Naive thymus-derived CD4-positive, alpha-beta T cell (primary cell): Measurements from ENCODE around the gene TAS2R1. TPM values are rescaled to one million over a fixed set of nuclear protein-coding genes. Genes with fewer than 3 reads are reported as not detected.

Experiments used
- ATAC-seq: fragments of 150-1000 bp; cut with Tn5 transposase; 2 replicates; pipeline ENCODE4 v1.10.0; 2021; ENCODE audit warnings: mild to moderate bottlenecking, moderate library complexity
- CTCF ChIA-PET: fragments of 350-600 bp; sonication (Branson Sonifier 250); formaldehyde crosslinking; loops from one replicate; lab custom pipeline; 2021; ENCODE audit warnings: antibody characterized with exemption; lab: Charles Lee
- POLR2A ChIA-PET: fragments of 350-600 bp; sonication (Branson Sonifier 250); formaldehyde crosslinking; loops from one replicate; lab custom pipeline; 2021; ENCODE audit warnings: antibody characterized with exemption, inconsistent platforms; lab: Charles Lee
- DNase-seq, 9 donors: peaks; one replicate each; pipeline versions ENCODE4 v3.0.0 to v3.0.0-alpha.2; 2020 to 2022; ENCODE audit warnings: mixed read lengths in 1 of 9
- H3K27ac ChIP-seq: one replicate; pipeline ENCODE4 v1.7.0; 2013; ENCODE audit warnings: mild to moderate bottlenecking, low read depth, low read length, moderate library complexity
- H3K27me3 ChIP-seq, 2 donors: one replicate each; pipeline ENCODE4 v1.7.0; 2013; ENCODE audit warnings: low read length in 2 of 2, mild to moderate bottlenecking in 2 of 2, moderate library complexity in 2 of 2; ENCODE audit not compliant: control insufficient read depth in 2 of 2, insufficient read depth in 2 of 2
- H3K36me3 ChIP-seq, 3 experiments: 1 replicate in 2 of 3; 2 replicates in 1 of 3; pipeline ENCODE4 v1.7.0; 2013; ENCODE audit warnings: low read length in 3 of 3, mild to moderate bottlenecking in 3 of 3, moderate library complexity in 1 of 3; ENCODE audit not compliant: insufficient read depth in 3 of 3, control insufficient read depth in 2 of 3
- H3K4me1 ChIP-seq, 2 donors: one replicate each; pipeline ENCODE4 v1.7.0; 2013; ENCODE audit warnings: low read length in 2 of 2, mild to moderate bottlenecking in 2 of 2, moderate library complexity in 1 of 2; ENCODE audit not compliant: control insufficient read depth in 2 of 2, insufficient read depth in 2 of 2
- H3K4me3 ChIP-seq: 2 replicates; pipeline ENCODE4 v1.7.0; 2013; ENCODE audit warnings: mild to moderate bottlenecking, low read length
- H3K9me3 ChIP-seq, 3 experiments: 1 replicate in 2 of 3; 2 replicates in 1 of 3; pipeline ENCODE4 v1.7.0; 2013; ENCODE audit warnings: low read length in 3 of 3; ENCODE audit not compliant: control insufficient read depth in 2 of 3
- H3K27ac Mint-ChIP-seq, 9 donors: one replicate each; pipeline ENCODE4 v1.8.0; 2020 to 2022; ENCODE audit warnings: mixed read lengths in 9 of 9, mild to moderate bottlenecking in 8 of 9, moderate library complexity in 5 of 9, inconsistent platforms in 2 of 9
- H3K27me3 Mint-ChIP-seq, 5 donors: one replicate each; pipeline ENCODE4 v1.8.0; 2021 to 2022; ENCODE audit warnings: mixed read lengths in 5 of 5, mild to moderate bottlenecking in 1 of 5
- H3K36me3 Mint-ChIP-seq, 5 donors: one replicate each; pipeline ENCODE4 v1.8.0; 2020 to 2022; ENCODE audit warnings: mixed read lengths in 5 of 5, mild to moderate bottlenecking in 3 of 5, inconsistent platforms in 1 of 5
- H3K4me1 Mint-ChIP-seq, 7 donors: one replicate each; pipeline ENCODE4 v1.8.0; 2020 to 2022; ENCODE audit warnings: mixed read lengths in 7 of 7, mild to moderate bottlenecking in 3 of 7, inconsistent platforms in 1 of 7
- H3K4me3 Mint-ChIP-seq, 10 donors: one replicate each; pipeline ENCODE4 v1.8.0; 2020 to 2022; ENCODE audit warnings: mild to moderate bottlenecking in 10 of 10, mixed read lengths in 10 of 10, moderate library complexity in 6 of 10, inconsistent platforms in 2 of 10
- H3K9me3 Mint-ChIP-seq, 11 donors: one replicate each; pipeline ENCODE4 v1.8.0; 2020 to 2022; ENCODE audit warnings: mixed read lengths in 11 of 11, mild to moderate bottlenecking in 4 of 11, inconsistent platforms in 1 of 11, moderate library complexity in 1 of 11
- intact Hi-C, 2 donors: fragments of 100-400 bp; cut with micrococcal nuclease; formaldehyde crosslinking; loops; one replicate each; pipeline ENCODE4 v1.15.1; 2023
- polyA plus RNA-seq, 2 donors: library from polyadenylated mRNA; unstranded; fragments of 300-500 nt; fragmentation: Illumina TruSeq; gene quantifications; one replicate each; pipeline ENCODE4 v1.2.3, GENCODE V29; 2021
- total RNA-seq, 6 experiments: library from RNA in 5 of 6; stranded (reverse) in 5 of 6; gene quantifications; 1 replicate in 5 of 6; 2 replicates in 1 of 6; pipeline ENCODE4 v1.2.3 and lab custom pipeline; 2021 to 2026

The TAS2R1 gene
- total and polyA plus RNA-seq, 7 experiments from 2014 or later: not detected

- Histone ChIP-seq H3K36me3 (no peaks in the 10 kb centered on the region), H3K27ac (no peak overlapping the region), H3K4me3 (no peak overlapping the region), H3K9me3 (no peaks in the 10 kb centered on the region), H3K4me1 (no peaks in the 10 kb centered on the region), H3K27me3 (no peaks in the 10 kb centered on the region)
- Mint-ChIP-seq H3K36me3 (no peaks in the 10 kb centered on the region), H3K4me3 (no peak overlapping the region), H3K27me3 (peaks cover 0 to 4% (median 0%) of the 10 kb centered on the region in 5 donors), H3K27ac (no peak overlapping the region), H3K9me3 (peaks cover 0 to 8% (median 0%) of the 10 kb centered on the region in 11 donors), H3K4me1 (no peaks in the 10 kb centered on the region)
- POLR2A ChIA-PET: no interaction called here
- no peak for ATAC-seq
- CTCF ChIA-PET: no interaction called here
- intact Hi-C loops: no loop called here
- DNase-seq: no peak
Observed at GRCh38 chr5:9594913-9595312, 35.2 kb downstream of the TAS2R1 start.

GRCh38 chr5:9589049-9589835, 40.9 kb downstream of the TAS2R1 start:
- Histone ChIP-seq H3K27ac (no peak overlapping the region), H3K4me1 (no peaks in the 10 kb centered on the region), H3K9me3 (no peaks in the 10 kb centered on the region), H3K4me3 (no peak overlapping the region), H3K27me3 (no peaks in the 10 kb centered on the region), H3K36me3 (no peaks in the 10 kb centered on the region)
- H3K9me3 Mint-ChIP-seq: peaks cover 0 to 11% (median 0%) of the 10 kb centered on the region in 11 donors
- no peaks in the 10 kb centered on the region for H3K36me3 Mint-ChIP-seq
- CTCF ChIA-PET: no interaction called here
- intact Hi-C loops: no loop called here
- no peak for DNase-seq
- peaks cover 0 to 5% (median 0%) of the 10 kb centered on the region in 5 donors for H3K27me3 Mint-ChIP-seq
- no peak overlapping the region for H3K27ac Mint-ChIP-seq
- H3K4me1 Mint-ChIP-seq: no peaks in the 10 kb centered on the region
- POLR2A ChIA-PET: no interaction called here
- no peak overlapping the region for H3K4me3 Mint-ChIP-seq
- no peak for ATAC-seq

DNA sequence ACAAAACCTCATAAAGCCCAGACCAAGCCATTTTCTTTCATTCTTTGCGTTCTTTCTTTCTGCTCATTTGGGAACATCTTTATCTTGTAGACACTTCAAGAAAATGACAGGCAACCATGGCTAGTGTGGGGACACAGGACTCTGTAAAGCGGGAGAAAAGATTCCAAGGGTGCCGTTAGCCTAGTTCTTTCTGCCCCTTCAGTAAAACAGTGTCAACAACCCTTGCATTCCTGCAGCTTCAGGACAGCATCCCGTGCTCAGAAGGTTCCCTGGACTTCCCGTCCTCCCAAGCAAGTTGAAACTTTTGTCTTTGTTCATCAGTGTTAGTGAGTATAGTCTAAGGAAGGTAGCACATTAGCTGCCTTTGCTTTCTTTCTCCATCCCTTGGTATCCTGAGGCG, 41.9 kb downstream of the TAS2R1 start:
- Histone ChIP-seq H3K27ac (no peak overlapping the region), H3K27me3 (no peaks in the 10 kb centered on the region), H3K4me3 (no peak overlapping the region), H3K36me3 (no peaks in the 10 kb centered on the region), H3K9me3 (no peaks in the 10 kb centered on the region), H3K4me1 (no peaks in the 10 kb centered on the region)
- Mint-ChIP-seq H3K4me3 (no peak overlapping the region), H3K27me3 (peaks cover 0 to 5% (median 0%) of the 10 kb centered on the region in 5 donors), H3K4me1 (no peaks in the 10 kb centered on the region), H3K36me3 (no peaks in the 10 kb centered on the region), H3K9me3 (peaks cover 0 to 11% (median 0%) of the 10 kb centered on the region in 11 donors), H3K27ac (no peak overlapping the region)
- ChIA-PET CTCF (no interaction called here), POLR2A (no interaction called here)
- DNase-seq (no peak), ATAC-seq (no peak)
- intact Hi-C loops: no loop called here

- H3K27me3 ChIP-seq: no peaks in the 10 kb centered on the region
- H3K27me3 Mint-ChIP-seq: peaks cover 0 to 5% (median 0%) of the 10 kb centered on the region in 5 donors
- H3K9me3 ChIP-seq: no peaks in the 10 kb centered on the region
- no peak overlapping the region for H3K27ac ChIP-seq
- POLR2A ChIA-PET: no interaction called here
- intact Hi-C loops: no loop called here
- H3K4me1 ChIP-seq: no peaks in the 10 kb centered on the region
- H3K9me3 Mint-ChIP-seq: peaks cover 0 to 11% (median 0%) of the 10 kb centered on the region in 11 donors
- H3K36me3 Mint-ChIP-seq: no peaks in the 10 kb centered on the region
- H3K36me3 ChIP-seq: no peaks in the 10 kb centered on the region
- H3K4me3 ChIP-seq: no peak overlapping the region
- ATAC-seq (no peak), DNase-seq (no peak)
- CTCF ChIA-PET: no interaction called here
- no peaks in the 10 kb centered on the region for H3K4me1 Mint-ChIP-seq
- no peak overlapping the region for H3K4me3 Mint-ChIP-seq
- no peak overlapping the region for H3K27ac Mint-ChIP-seq
Observed at GRCh38 chr5:9587135-9587534, 43.0 kb downstream of the TAS2R1 start.

DNA sequence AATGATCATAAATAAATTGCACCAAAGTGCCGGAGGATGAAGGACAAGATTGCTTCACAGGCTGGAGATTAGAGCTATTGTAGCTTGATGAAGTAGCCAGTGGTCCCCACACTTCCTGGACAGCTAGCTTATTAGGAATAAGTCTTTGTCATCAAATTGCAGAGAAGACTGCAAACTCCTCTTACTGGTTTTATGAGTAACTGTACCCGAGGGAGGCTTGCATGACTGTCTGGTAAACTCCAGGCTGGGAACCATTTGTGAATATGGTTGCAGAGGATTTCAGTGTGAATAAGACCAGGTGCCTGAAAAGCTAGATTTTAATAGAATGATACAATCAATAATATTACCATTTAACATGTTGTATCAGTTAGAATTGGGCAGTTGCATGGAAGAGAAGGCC, 47.7 kb downstream of the TAS2R1 start:
- intact Hi-C loops: no loop called here
- Histone ChIP-seq H3K9me3 (no peaks in the 10 kb centered on the region), H3K4me3 (no peak overlapping the region), H3K36me3 (no peaks in the 10 kb centered on the region), H3K27ac (no peak overlapping the region), H3K4me1 (no peaks in the 10 kb centered on the region), H3K27me3 (no peaks in the 10 kb centered on the region)
- Mint-ChIP-seq H3K4me1 (no peaks in the 10 kb centered on the region), H3K36me3 (no peaks in the 10 kb centered on the region), H3K4me3 (no peak overlapping the region), H3K27me3 (no peaks in the 10 kb centered on the region), H3K27ac (no peak overlapping the region), H3K9me3 (peaks cover 0 to 10% (median 0%) of the 10 kb centered on the region in 11 donors)
- DNase-seq (no peak), ATAC-seq (no peak)
- ChIA-PET POLR2A (no interaction called here), CTCF (no interaction called here)

Other genes with a start within 250 kb of the TAS2R1 start
- gene SEMA5A, start 84.3 kb downstream of the TAS2R1 start, total RNA-seq: under 1 TPM; 0.40 to 0.98 (median 0.51) TPM
- under 1 TPM in 1 of 2 donors, not detected in 1; 0.25 TPM for gene SEMA5A, start 84.3 kb downstream of the TAS2R1 start, polyA plus RNA-seq